Transverse colon (tissue), 4 donors: ENCODE data around the gene SPPL2C.

Source experiments
- CTCF ChIP-seq, 5 experiments: fragments of 200-600 bp in 3 of 5; fragments of 450-650 bp in 2 of 5; sonication (generic) in 3 of 5; IDR thresholded peaks; 1 replicate in 2 of 5; 2 replicates in 3 of 5; pipeline ENCODE4 v1.5.1; 2016 to 2017; ENCODE audit warnings: antibody characterized with exemption in 5 of 5, inconsistent platforms in 3 of 5, mild to moderate bottlenecking in 2 of 5, moderate library complexity in 1 of 5
- EP300 ChIP-seq: sonication (generic); formaldehyde crosslinking; IDR thresholded peaks from one replicate; pipeline ENCODE4 v1.6.1; 2017; ENCODE audit warnings: antibody characterized with exemption, low read depth
- POLR2A ChIP-seq: fragments of 450-650 bp; IDR thresholded peaks from one replicate; pipeline ENCODE4 v1.6.1; 2016; ENCODE audit warnings: antibody characterized with exemption, mild to moderate bottlenecking, moderate library complexity
- POLR2AphosphoS5 ChIP-seq, 3 donors: sonication (generic); formaldehyde crosslinking; IDR thresholded peaks; one replicate each; pipeline ENCODE4 v1.6.1; 2016; ENCODE audit warnings: antibody characterized with exemption in 3 of 3

GRCh38 chr17:45877467-45877866 lies 32.8 kb downstream of the SPPL2C start:
- TF ChIP-seq POLR2AphosphoS5 (IDR thresholded peaks at IDR 0.05) (no peak), POLR2A (no peak), CTCF (IDR thresholded peaks at IDR 0.05) (no peak), EP300 (no peak)
